Activated naive CD8-positive, alpha-beta T cell treated with anti-CD3 and anti-CD28 coated beads, Interleukin-2, amount 10 ng/mL, durations not matched to agents 7 days and 5 days (primary cell): ENCODE measurements around the gene ZNF587B. TPM values are rescaled to one million over a fixed set of nuclear protein-coding genes. Genes with fewer than 3 reads are reported as not detected.
"Not testable (repeated sequence)": the region's sequence is repeated elsewhere in the genome, so short reads cannot be mapped to it uniquely, and the experiment has no call there.

Experiments used
- ATAC-seq: fragments of 150-1000 bp; cut with Tn5 transposase; one replicate; pipeline ENCODE4 v1.10.0; 2021; ENCODE audit warnings: low read depth, moderate library complexity
- POLR2A ChIA-PET: fragments of 350-600 bp; sonication (Branson Sonifier 250); formaldehyde crosslinking; loops from one replicate; lab custom pipeline; 2021; ENCODE audit warnings: antibody characterized with exemption; lab: Charles Lee
- DNase-seq: peaks from one replicate; pipeline ENCODE4 v3.0.0; 2021
- H3K27ac Mint-ChIP-seq: one replicate; pipeline ENCODE4 v1.8.0; 2022; ENCODE audit warnings: mild to moderate bottlenecking, mixed read lengths
- H3K27me3 Mint-ChIP-seq: one replicate; pipeline ENCODE4 v1.8.0; 2022; ENCODE audit warnings: mild to moderate bottlenecking, moderate library complexity, mixed read lengths
- H3K36me3 Mint-ChIP-seq: one replicate; pipeline ENCODE4 v1.8.0; 2021; ENCODE audit warnings: mild to moderate bottlenecking, mixed read lengths
- H3K4me1 Mint-ChIP-seq: one replicate; pipeline ENCODE4 v1.8.0; 2021; ENCODE audit warnings: mixed read lengths
- H3K4me3 Mint-ChIP-seq: one replicate; pipeline ENCODE4 v1.8.0; 2022; ENCODE audit warnings: mild to moderate bottlenecking, moderate library complexity, mixed read lengths
- H3K9me3 Mint-ChIP-seq: one replicate; pipeline ENCODE4 v1.8.0; 2021; ENCODE audit warnings: mixed read lengths
- total RNA-seq, 2 experiments: library from RNA; stranded (reverse); gene quantifications; one replicate each; pipeline ENCODE4 v1.2.3, GENCODE V29; 2021

ZNF587B gene
- total RNA-seq, 2 experiments from 2014 or later, result 19.1 to 21.0 TPM

GRCh38 chr19:57854117-57854516, 24.0 kb downstream of the ZNF587B start:
- POLR2A ChIA-PET, result interaction anchor here (0.7 kb wide), 1 partner anchor 367 kb away, joined by 6 read pairs; no protein-coding TSS in a partner anchor

GRCh38 chr19:57862351-57862750, 32.3 kb downstream of the ZNF587B start:
- POLR2A ChIA-PET, result interaction anchor here (1.5 kb wide), 1 partner anchor 12 kb away, joined by 9 read pairs; the partner anchor contains the start of gene ZNF587
- not testable (repeated sequence) for H3K4me3 Mint-ChIP-seq, H3K4me1 Mint-ChIP-seq, H3K27ac Mint-ChIP-seq, H3K27me3 Mint-ChIP-seq, ATAC-seq, DNase-seq
- Mint-ChIP-seq H3K9me3 (peaks cover 18% of the 10 kb centered on the region), H3K36me3 (peaks cover 87% of the 10 kb centered on the region)

More at GRCh38 chr19:57854117-57854516, 24.0 kb downstream of the ZNF587B start:
- not testable (repeated sequence) for H3K4me3 Mint-ChIP-seq, H3K27ac Mint-ChIP-seq, H3K27me3 Mint-ChIP-seq, DNase-seq, ATAC-seq
- H3K9me3 Mint-ChIP-seq, result peaks cover 10% of the 10 kb centered on the region
- H3K36me3 Mint-ChIP-seq, result peaks cover 67% of the 10 kb centered on the region
- peaks cover 22% of the 10 kb centered on the region for H3K4me1 Mint-ChIP-seq

GRCh38 chr19:57867868-57868492, 37.9 kb downstream of the ZNF587B start:
- peaks cover 82% of the 10 kb centered on the region for H3K36me3 Mint-ChIP-seq
- H3K27ac Mint-ChIP-seq, result no peak overlapping the region
- no peak for ATAC-seq
- no peak for DNase-seq
- H3K4me1 Mint-ChIP-seq, result peaks cover 1% of the 10 kb centered on the region
- peaks cover 24% of the 10 kb centered on the region for H3K9me3 Mint-ChIP-seq
- H3K4me3 Mint-ChIP-seq, result no peak overlapping the region
- H3K27me3 Mint-ChIP-seq, result no peaks in the 10 kb centered on the region
- POLR2A ChIA-PET, result interaction anchor here (0.7 kb wide), 2 partner anchors 53 to 71 kb away, joined by 3 to 4 read pairs; no protein-coding TSS in a partner anchor

GRCh38 chr19:57869655-57870054, 39.6 kb downstream of the ZNF587B start:
- peaks cover 34% of the 10 kb centered on the region for H3K9me3 Mint-ChIP-seq

GRCh38 chr19:57870225-57870624, 40.1 kb downstream of the ZNF587B start:
- Mint-ChIP-seq H3K9me3 (peaks cover 31% of the 10 kb centered on the region), H3K27ac (no peak overlapping the region), H3K4me3 (no peak overlapping the region), H3K4me1 (peaks cover 1% of the 10 kb centered on the region), H3K27me3 (no peaks in the 10 kb centered on the region), H3K36me3 (peaks cover 81% of the 10 kb centered on the region)
- DNase-seq (no peak), ATAC-seq (no peak)
- POLR2A ChIA-PET, result interaction anchor here (0.7 kb wide), 1 partner anchor 14 kb away, joined by 3 read pairs; no protein-coding TSS in a partner anchor

More at GRCh38 chr19:57869655-57870054, 39.6 kb downstream of the ZNF587B start:
- DNase-seq, H3K4me3 Mint-ChIP-seq, H3K27me3 Mint-ChIP-seq, ATAC-seq, H3K4me1 Mint-ChIP-seq, H3K27ac Mint-ChIP-seq: not testable (repeated sequence)
- H3K36me3 Mint-ChIP-seq, result peaks cover 83% of the 10 kb centered on the region
- POLR2A ChIA-PET, result interaction anchor here (0.7 kb wide), 1 partner anchor 13 kb away, joined by 3 read pairs; no protein-coding TSS in a partner anchor

- Mint-ChIP-seq H3K4me1 (peaks cover 1% of the 10 kb centered on the region), H3K36me3 (peaks cover 82% of the 10 kb centered on the region), H3K27ac (no peak overlapping the region), H3K9me3 (peaks cover 36% of the 10 kb centered on the region), H3K4me3 (no peak overlapping the region), H3K27me3 (no peaks in the 10 kb centered on the region)
- no peak for ATAC-seq
- POLR2A ChIA-PET, result no interaction called here
- DNase-seq, result no peak
Observed at GRCh38 chr19:57872450-57872849, 42.4 kb downstream of the ZNF587B start.

GRCh38 chr19:57873883-57874799, 44.0 kb downstream of the ZNF587B start:
- ATAC-seq, DNase-seq, H3K4me3 Mint-ChIP-seq, POLR2A ChIA-PET, H3K27me3 Mint-ChIP-seq, H3K4me1 Mint-ChIP-seq: not testable (repeated sequence)
- peaks cover 80% of the 10 kb centered on the region for H3K36me3 Mint-ChIP-seq
- peaks cover 40% of the 10 kb centered on the region for H3K9me3 Mint-ChIP-seq
- peak overlapping the region; percentile 47 for H3K27ac Mint-ChIP-seq

GRCh38 chr19:57886046-57886445, 55.9 kb downstream of the ZNF587B start:
- ATAC-seq, result no peak
- peaks cover 19% of the 10 kb centered on the region for H3K9me3 Mint-ChIP-seq
- no peaks in the 10 kb centered on the region for H3K27me3 Mint-ChIP-seq
- H3K4me3 Mint-ChIP-seq, result no peak overlapping the region
- POLR2A ChIA-PET, result no interaction called here
- peaks cover 18% of the 10 kb centered on the region for H3K4me1 Mint-ChIP-seq
- no peak overlapping the region for H3K27ac Mint-ChIP-seq
- peaks cover 55% of the 10 kb centered on the region for H3K36me3 Mint-ChIP-seq
- DNase-seq, result no peak

GRCh38 chr19:57887195-57887941, 57.3 kb downstream of the ZNF587B start:
- no peak for DNase-seq
- H3K9me3 Mint-ChIP-seq, result peaks cover 21% of the 10 kb centered on the region
- no peak for ATAC-seq
- H3K4me3 Mint-ChIP-seq, result peak overlapping the region; percentile 93
- peaks cover 18% of the 10 kb centered on the region for H3K4me1 Mint-ChIP-seq
- POLR2A ChIA-PET, result interaction anchor here (0.9 to 2.9 kb wide), 4 partner anchors 29 to 452 kb away, joined by 3 to 12 read pairs (median 8); partner anchors contain the start of genes ZNF417 and ZNF776
- H3K27me3 Mint-ChIP-seq, result no peaks in the 10 kb centered on the region
- peaks cover 57% of the 10 kb centered on the region for H3K36me3 Mint-ChIP-seq
- H3K27ac Mint-ChIP-seq, result peak overlapping the region; percentile 89

GRCh38 chr19:57888107-57888559, 58.0 kb downstream of the ZNF587B start:
- Mint-ChIP-seq H3K4me3 (peak overlapping the region; percentile 93), H3K9me3 (peaks cover 20% of the 10 kb centered on the region), H3K27ac (peak overlapping the region; percentile 89), H3K27me3 (no peaks in the 10 kb centered on the region), H3K4me1 (peaks cover 18% of the 10 kb centered on the region), H3K36me3 (peaks cover 50% of the 10 kb centered on the region)
- DNase-seq (no peak), ATAC-seq (no peak)
- POLR2A ChIA-PET, result interaction anchor here (0.9 to 2.9 kb wide), 5 partner anchors 28 to 453 kb away, joined by 3 to 12 read pairs (median 7); partner anchors contain the start of genes ZNF417 and ZNF776

- ATAC-seq (peak; percentile 89), DNase-seq (peak; percentile 87)
- Mint-ChIP-seq H3K9me3 (peaks cover 20% of the 10 kb centered on the region), H3K27ac (peak within 1 kb of the TSS; percentile 89), H3K36me3 (peaks cover 44% of the 10 kb centered on the region), H3K4me1 (peaks cover 18% of the 10 kb centered on the region), H3K27me3 (no peaks in the 10 kb centered on the region), H3K4me3 (peak within 1 kb of the TSS; percentile 93)
- POLR2A ChIA-PET, result interaction anchor here (0.9 to 2.9 kb wide), 4 partner anchors 28 to 296 kb away, joined by 3 to 12 read pairs (median 8); partner anchors contain the start of genes ZNF417 and ZNF776
Observed at GRCh38 chr19:57888560-57889231, 58.6 kb downstream of the ZNF587B start, which contains the start of gene ZNF814. Gene ZNF814, minus strand, starts transcription at chr19:57889037. Its CDS starts 235 bp downstream, at chr19:57888802.

- not testable (repeated sequence) for H3K27me3 Mint-ChIP-seq, DNase-seq, H3K4me3 Mint-ChIP-seq, H3K27ac Mint-ChIP-seq, ATAC-seq
- Mint-ChIP-seq H3K9me3 (peaks cover 12% of the 10 kb centered on the region), H3K36me3 (peaks cover 28% of the 10 kb centered on the region), H3K4me1 (peaks cover 18% of the 10 kb centered on the region)
- POLR2A ChIA-PET, result interaction anchor here (0.6 kb wide), 1 partner anchor 461 kb away, joined by 3 read pairs; no protein-coding TSS in a partner anchor
Observed at GRCh38 chr19:57890706-57891105, 60.6 kb downstream of the ZNF587B start.
